ENCODE results near the gene TAX1BP3.

DNA sequence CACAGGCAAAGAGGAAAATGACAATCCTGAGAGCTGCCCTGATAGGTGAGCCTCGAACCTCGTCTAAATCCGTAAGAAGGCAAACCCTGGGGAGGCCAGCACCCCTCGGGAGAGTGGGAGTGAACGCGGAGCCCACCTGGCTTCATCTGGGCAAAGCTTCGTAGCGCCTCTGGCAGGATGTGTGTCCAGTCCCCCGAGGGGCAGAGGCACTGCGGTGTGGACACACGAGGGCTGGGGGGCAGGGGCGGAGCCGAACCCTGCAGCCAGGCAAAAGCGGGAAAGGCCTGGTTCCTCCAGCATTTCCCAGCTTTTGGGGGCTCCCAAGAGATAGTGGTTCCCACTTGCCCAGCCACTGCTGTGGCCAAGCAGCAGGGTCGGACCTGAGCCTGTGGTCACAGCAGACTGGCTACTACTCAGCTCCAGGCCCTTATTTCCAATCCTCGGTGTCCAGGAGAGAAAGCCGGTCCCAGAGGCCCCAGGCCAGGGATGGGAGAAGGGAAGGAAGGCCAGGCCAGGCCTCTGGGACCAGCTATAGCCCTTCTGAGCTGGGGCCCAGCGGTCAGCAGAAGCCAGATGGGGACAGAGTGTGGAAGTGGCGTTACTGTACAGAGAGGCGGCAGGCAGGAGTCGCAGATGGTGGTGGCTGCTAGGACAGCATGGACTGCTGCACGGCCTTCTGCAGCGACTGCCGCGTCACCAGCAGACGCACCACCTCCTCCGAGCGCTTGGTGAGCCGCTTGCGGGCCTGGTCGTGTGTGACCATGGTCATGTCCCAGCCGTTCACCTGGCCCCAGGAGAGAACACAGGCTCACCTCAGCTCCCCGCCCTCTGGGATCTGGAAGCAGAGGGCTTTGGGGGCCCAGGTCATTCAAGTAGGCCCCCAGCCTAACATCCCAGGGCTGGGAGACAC lies 5.0 kb downstream of the TAX1BP3 start:
- TF ChIP-seq, protein P1, sequence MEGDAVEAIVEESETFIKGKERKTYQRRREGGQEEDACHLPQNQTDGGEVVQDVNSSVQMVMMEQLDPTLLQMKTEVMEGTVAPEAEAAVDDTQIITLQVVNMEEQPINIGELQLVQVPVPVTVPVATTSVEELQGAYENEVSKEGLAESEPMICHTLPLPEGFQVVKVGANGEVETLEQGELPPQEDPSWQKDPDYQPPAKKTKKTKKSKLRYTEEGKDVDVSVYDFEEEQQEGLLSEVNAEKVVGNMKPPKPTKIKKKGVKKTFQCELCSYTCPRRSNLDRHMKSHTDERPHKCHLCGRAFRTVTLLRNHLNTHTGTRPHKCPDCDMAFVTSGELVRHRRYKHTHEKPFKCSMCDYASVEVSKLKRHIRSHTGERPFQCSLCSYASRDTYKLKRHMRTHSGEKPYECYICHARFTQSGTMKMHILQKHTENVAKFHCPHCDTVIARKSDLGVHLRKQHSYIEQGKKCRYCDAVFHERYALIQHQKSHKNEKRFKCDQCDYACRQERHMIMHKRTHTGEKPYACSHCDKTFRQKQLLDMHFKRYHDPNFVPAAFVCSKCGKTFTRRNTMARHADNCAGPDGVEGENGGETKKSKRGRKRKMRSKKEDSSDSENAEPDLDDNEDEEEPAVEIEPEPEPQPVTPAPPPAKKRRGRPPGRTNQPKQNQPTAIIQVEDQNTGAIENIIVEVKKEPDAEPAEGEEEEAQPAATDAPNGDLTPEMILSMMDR (conservative IDR thresholded peaks at IDR 0.05; ENCODE audit: low read depth, low read length), result no peak
- TF ChIP-seq SMC3 (IDR thresholded peaks at IDR 0.05; ENCODE audit: low read depth, low read length) (no peak), POLR2A (IDR thresholded peaks at IDR 0.05; ENCODE audit: low read depth, low read length) (no peak), RFX5 (IDR thresholded peaks at IDR 0.05; ENCODE audit: low read depth, low read length) (no peak), CEBPB (IDR thresholded peaks at IDR 0.05; ENCODE audit: low read depth, low read length) (no peak), MXI1 (IDR thresholded peaks at IDR 0.05; ENCODE audit: borderline replicate concordance, low read depth, low read length) (no peak), FOS (IDR thresholded peaks at IDR 0.05; ENCODE audit: low read depth, low read length) (no peak), RAD21 (IDR thresholded peaks at IDR 0.05; ENCODE audit: low read length) (no peak), MAZ (IDR thresholded peaks at IDR 0.05; ENCODE audit: borderline replicate concordance, low read depth, low read length) (no peak)

Measured in IMR-90 (cell line).